Measurements from ENCODE around the gene CDK5RAP2. TPM values are rescaled to one million over a fixed set of nuclear protein-coding genes. Genes with fewer than 3 reads are reported as not detected.

The CDK5RAP2 gene
- total RNA-seq, 1 experiment from 2014 or later = 50.0 TPM

DNA sequence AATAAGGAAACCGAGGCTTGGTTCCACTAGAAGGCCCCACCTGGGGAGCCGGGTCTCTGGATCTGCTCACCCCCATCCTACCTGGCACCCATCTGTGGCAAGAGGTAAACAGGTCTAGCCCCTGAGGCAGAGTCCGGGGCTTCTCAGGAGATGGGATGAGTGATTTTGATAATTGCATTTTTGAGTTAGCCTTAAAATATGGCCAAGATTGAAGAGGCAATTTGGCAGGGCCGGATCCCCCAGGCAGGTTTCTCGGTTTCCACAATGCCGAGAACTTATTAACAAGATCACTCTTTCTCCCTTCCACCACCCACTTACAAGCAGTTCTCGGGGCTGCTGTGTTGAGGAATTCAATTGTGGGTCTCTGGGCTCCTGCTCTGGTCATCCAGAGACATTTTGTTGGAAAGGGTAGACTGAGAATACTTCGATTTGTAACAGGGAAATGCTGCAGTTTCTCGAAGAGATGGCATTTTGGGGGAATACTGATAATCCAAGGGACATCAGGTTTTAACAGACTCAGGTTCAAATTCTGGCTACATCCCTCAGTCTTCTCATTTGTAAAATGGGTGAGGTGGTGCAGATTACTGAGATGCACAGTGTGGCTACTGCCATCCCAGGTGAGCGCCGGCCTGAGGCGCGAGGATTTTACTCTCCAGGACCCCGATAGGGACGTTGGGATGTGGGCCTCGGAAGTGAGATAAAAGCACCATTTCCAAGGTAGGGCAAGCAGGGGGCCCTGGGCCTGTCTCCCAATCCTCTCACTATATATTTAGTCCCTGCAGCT lies 194.2 kb downstream of the CDK5RAP2 start:
- Mint-ChIP-seq H3K27ac (ENCODE audit: low read depth, unreplicated experiment) (no peak overlapping the region), H3K27me3 (ENCODE audit: insufficient read depth, unreplicated experiment) (no peaks in the 10 kb centered on the region), H3K9me3 (ENCODE audit: unreplicated experiment) (no peaks in the 10 kb centered on the region), H3K36me3 (ENCODE audit: insufficient read depth, unreplicated experiment) (peaks cover 27% of the 10 kb centered on the region), H3K4me3 (ENCODE audit: unreplicated experiment) (no peak overlapping the region), H3K4me1 (ENCODE audit: insufficient read depth, unreplicated experiment) (peaks cover 13% of the 10 kb centered on the region)
- CTCF ChIA-PET = interaction anchor here (1.4 kb wide), 1 partner anchor 9 kb away, joined by 3 read pairs; no protein-coding TSS in a partner anchor
- intact Hi-C loops (cut with micrococcal nuclease) = no loop called here
- DNase-seq (ENCODE audit: unreplicated experiment) = no peak
- TF ChIP-seq, protein P1, sequence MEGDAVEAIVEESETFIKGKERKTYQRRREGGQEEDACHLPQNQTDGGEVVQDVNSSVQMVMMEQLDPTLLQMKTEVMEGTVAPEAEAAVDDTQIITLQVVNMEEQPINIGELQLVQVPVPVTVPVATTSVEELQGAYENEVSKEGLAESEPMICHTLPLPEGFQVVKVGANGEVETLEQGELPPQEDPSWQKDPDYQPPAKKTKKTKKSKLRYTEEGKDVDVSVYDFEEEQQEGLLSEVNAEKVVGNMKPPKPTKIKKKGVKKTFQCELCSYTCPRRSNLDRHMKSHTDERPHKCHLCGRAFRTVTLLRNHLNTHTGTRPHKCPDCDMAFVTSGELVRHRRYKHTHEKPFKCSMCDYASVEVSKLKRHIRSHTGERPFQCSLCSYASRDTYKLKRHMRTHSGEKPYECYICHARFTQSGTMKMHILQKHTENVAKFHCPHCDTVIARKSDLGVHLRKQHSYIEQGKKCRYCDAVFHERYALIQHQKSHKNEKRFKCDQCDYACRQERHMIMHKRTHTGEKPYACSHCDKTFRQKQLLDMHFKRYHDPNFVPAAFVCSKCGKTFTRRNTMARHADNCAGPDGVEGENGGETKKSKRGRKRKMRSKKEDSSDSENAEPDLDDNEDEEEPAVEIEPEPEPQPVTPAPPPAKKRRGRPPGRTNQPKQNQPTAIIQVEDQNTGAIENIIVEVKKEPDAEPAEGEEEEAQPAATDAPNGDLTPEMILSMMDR (IDR thresholded peaks at IDR 0.05; ENCODE audit: unreplicated experiment) = no peak
- POLR2A ChIA-PET = interaction anchor here (0.7 to 1.1 kb wide), 2 partner anchors 11 to 25 kb away, joined by 3 read pairs; no protein-coding TSS in a partner anchor
- BruUV-seq (replicated peaks) = no TSS peak

DNA sequence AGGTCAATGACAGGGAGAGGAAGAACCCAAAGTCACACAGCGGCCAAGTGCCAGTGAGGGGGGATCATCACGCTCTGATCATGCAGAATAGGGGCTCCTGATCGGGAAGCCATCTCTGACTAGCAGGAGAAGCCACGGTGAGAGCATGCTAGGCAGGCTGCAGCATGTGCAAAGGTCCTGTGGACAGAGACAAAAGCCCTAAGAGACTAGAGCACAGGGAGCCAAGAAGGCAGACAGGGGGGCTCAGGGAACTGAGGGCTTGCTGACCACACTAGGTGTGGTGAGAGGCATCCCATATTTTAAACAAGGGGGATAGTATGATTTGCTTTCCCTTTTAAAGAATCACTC lies 195.1 kb downstream of the CDK5RAP2 start:
- Mint-ChIP-seq H3K27me3 (ENCODE audit: insufficient read depth, unreplicated experiment) (no peaks in the 10 kb centered on the region), H3K36me3 (ENCODE audit: insufficient read depth, unreplicated experiment) (peaks cover 21% of the 10 kb centered on the region), H3K9me3 (ENCODE audit: unreplicated experiment) (no peaks in the 10 kb centered on the region), H3K4me1 (ENCODE audit: insufficient read depth, unreplicated experiment) (peaks cover 13% of the 10 kb centered on the region), H3K4me3 (ENCODE audit: unreplicated experiment) (no peak overlapping the region), H3K27ac (ENCODE audit: low read depth, unreplicated experiment) (no peak overlapping the region)
- ChIA-PET POLR2A (no interaction called here), CTCF (interaction anchor here (1.1 kb wide), 1 partner anchor 147 kb away, joined by 5 read pairs; no protein-coding TSS in a partner anchor)
- no TSS peak for BruUV-seq (replicated peaks)
- DNase-seq (ENCODE audit: unreplicated experiment) = no peak
- TF ChIP-seq, protein P1 (IDR thresholded peaks at IDR 0.05; ENCODE audit: unreplicated experiment) = no peak
- intact Hi-C loops (cut with micrococcal nuclease) = no loop called here

DNA sequence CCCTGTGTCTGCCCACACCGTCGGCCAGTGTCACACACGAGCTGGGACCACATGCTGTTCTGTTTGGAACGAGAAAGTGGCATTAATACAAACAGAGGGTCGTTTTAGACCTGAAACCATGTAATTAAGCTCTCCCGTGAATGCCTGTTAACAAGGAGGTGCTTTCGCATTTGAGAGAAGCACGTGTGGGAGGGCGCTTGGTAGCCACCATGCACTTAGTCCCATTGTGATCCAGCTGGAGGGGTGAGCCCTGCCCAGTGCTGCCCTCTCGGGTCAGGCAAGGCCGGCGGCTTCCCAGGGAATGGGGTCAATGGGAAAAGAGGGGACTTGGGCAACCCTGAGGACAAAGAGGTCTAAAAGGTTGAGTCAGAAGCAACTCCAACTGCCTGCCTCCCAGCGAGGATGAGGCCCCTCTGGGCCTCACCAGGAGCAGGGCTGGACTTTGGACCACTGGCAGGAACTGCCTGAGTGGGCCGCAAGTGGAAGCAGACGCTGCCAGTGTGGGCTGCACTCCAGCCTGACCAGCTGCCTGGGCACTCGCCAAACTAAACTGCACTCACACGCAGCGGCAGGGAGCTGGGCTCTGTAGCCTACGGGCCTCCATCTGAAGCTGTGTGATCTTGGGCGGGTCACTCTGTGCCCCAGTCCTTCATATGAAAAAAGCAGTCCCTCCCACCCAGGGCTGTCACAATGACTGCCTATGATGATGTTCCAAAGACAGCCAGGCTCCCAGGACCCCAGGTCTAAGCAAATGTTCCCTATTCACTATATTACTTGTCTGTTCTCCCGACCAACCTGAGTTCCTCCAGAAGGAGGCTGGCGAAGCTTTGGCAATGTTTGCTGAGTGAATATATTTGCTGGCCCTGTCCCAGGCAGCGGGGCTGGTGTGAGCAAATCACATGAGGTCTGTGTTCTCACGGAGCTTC lies 195.7 kb downstream of the CDK5RAP2 start:
- CTCF ChIA-PET = interaction anchor here (1.1 kb wide), 1 partner anchor 148 kb away, joined by 5 read pairs; no protein-coding TSS in a partner anchor
- Mint-ChIP-seq H3K4me3 (ENCODE audit: unreplicated experiment) (no peak overlapping the region), H3K36me3 (ENCODE audit: insufficient read depth, unreplicated experiment) (peaks cover 17% of the 10 kb centered on the region), H3K9me3 (ENCODE audit: unreplicated experiment) (no peaks in the 10 kb centered on the region), H3K4me1 (ENCODE audit: insufficient read depth, unreplicated experiment) (peaks cover 13% of the 10 kb centered on the region), H3K27me3 (ENCODE audit: insufficient read depth, unreplicated experiment) (no peaks in the 10 kb centered on the region), H3K27ac (ENCODE audit: low read depth, unreplicated experiment) (no peak overlapping the region)
- POLR2A ChIA-PET = no interaction called here
- TF ChIP-seq, protein P1 (IDR thresholded peaks at IDR 0.05; ENCODE audit: unreplicated experiment) = no peak
- DNase-seq (ENCODE audit: unreplicated experiment) = no peak
- BruUV-seq (replicated peaks) = no TSS peak
- intact Hi-C loops (cut with micrococcal nuclease) = no loop called here

DNA sequence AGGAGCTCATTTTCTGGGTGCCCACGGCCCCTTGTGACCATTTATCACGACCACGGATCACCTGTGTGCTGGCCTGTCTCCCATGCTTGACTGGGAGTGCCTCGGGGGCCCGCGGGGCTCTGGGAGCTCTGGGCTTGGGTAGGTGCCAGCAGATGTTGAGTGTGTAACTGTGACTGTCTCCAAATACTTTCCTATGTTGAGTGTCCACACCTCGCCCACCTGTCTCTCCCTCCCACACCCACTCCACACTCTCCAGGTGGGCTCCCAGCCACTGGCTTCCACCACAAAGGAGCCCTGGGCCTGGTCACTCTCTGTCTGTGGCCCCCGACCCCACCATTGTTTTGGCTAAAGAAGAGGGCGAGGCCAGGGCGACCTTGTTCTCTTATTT lies 196.4 kb downstream of the CDK5RAP2 start:
- POLR2A ChIA-PET = no interaction called here
- Mint-ChIP-seq H3K9me3 (ENCODE audit: unreplicated experiment) (no peaks in the 10 kb centered on the region), H3K27ac (ENCODE audit: low read depth, unreplicated experiment) (no peak overlapping the region), H3K4me3 (ENCODE audit: unreplicated experiment) (no peak overlapping the region), H3K4me1 (ENCODE audit: insufficient read depth, unreplicated experiment) (peaks cover 13% of the 10 kb centered on the region), H3K36me3 (ENCODE audit: insufficient read depth, unreplicated experiment) (peaks cover 10% of the 10 kb centered on the region), H3K27me3 (ENCODE audit: insufficient read depth, unreplicated experiment) (no peaks in the 10 kb centered on the region)
- TF ChIP-seq, protein P1 (IDR thresholded peaks at IDR 0.05; ENCODE audit: unreplicated experiment) = no peak
- CTCF ChIA-PET = no interaction called here
- DNase-seq (ENCODE audit: unreplicated experiment) = no peak
- BruUV-seq (replicated peaks) = no TSS peak
- intact Hi-C loops (cut with micrococcal nuclease) = no loop called here
